K562 (cell line): ENCODE measurements around the gene IL10RB. TPM values are rescaled to one million over a fixed set of nuclear protein-coding genes. Genes with fewer than 3 reads are reported as not detected.

Experiments used
- ATAC-seq: fragments of 200-7000 bp; cut with Tn5 transposase; 3 replicates; pipeline ENCODE4 v1.9.1; 2020; ENCODE audit warnings: moderate library complexity
- BruUV-seq: library from RNA; stranded (reverse); fragments of 400-500 nt; replicated peaks from 2 replicates; lab custom pipeline; 2021; lab: Mats Ljungman, UMichigan
- CTCF ChIA-PET: fragments of 300-600 bp; formaldehyde crosslinking; extraction: SDS; loops from one replicate; lab custom pipeline; 2021; ENCODE audit warnings: low intra/inter-chr PET ratio; lab: Yijun Ruan, JAX
- POLR2A ChIA-PET: fragments of 300-600, 350-650 bp; sonication (Branson Sonifier 250); formaldehyde crosslinking; extraction: SDS; loops from one replicate; lab custom pipeline; 2021; ENCODE audit warnings: antibody characterized with exemption, inconsistent platforms; lab: Yijun Ruan, JAX
- DNase-seq, 4 experiments: peaks; one replicate each; pipeline versions ENCODE4 v3.0.0 to v3.0.0-alpha.2; 2011 to 2018; ENCODE audit warnings: low spot score in 3 of 4, mixed read lengths in 3 of 4; ENCODE audit errors: extremely low read depth in 1 of 4
- FAIRE-seq: peaks from 2 replicates; lab custom pipeline; 2011; peaks lifted over from hg19 to GRCh38; lab: Jason Lieb, UNC
- H2AFZ ChIP-seq: 2 replicates; pipeline ENCODE4 v1.6.0; 2011; ENCODE audit warnings: low read depth, low read length, control low read depth, inconsistent platforms
- H3K27ac ChIP-seq: fragments of 200-600 bp; 3 replicates; pipeline ENCODE4 v1.8.0; 2011; ENCODE audit warnings: low read depth, mild to moderate bottlenecking, control low read depth, inconsistent platforms, low read length, moderate library complexity, mixed read lengths; ENCODE audit errors: extremely low read depth
- H3K27me3 ChIP-seq, 2 experiments: fragments of 300-600 bp in 1 of 2; 2 replicates in 1 of 2; 3 replicates in 1 of 2; pipeline versions ENCODE4 v1.6.0 to v1.8.0; 2011; ENCODE audit warnings: inconsistent platforms in 2 of 2, low read length in 2 of 2, mild to moderate bottlenecking in 1 of 2, mixed read lengths in 1 of 2, moderate library complexity in 1 of 2; ENCODE audit not compliant: control insufficient read depth in 2 of 2, insufficient read depth in 2 of 2
- H3K36me3 ChIP-seq: fragments of 300-600 bp; 3 replicates; pipeline ENCODE4 v1.8.0; 2011; ENCODE audit warnings: mild to moderate bottlenecking, low read length, inconsistent platforms; ENCODE audit not compliant: control insufficient read depth, insufficient read depth
- H3K4me1 ChIP-seq, 2 experiments: fragments of 200-600 bp in 1 of 2; replicated peaks in 1 of 2; 2 replicates in 1 of 2; 3 replicates in 1 of 2; pipeline versions ENCODE4 v1.5.1 to v1.8.0; 2011; ENCODE audit warnings: inconsistent platforms in 2 of 2, low read length in 2 of 2, mild to moderate bottlenecking in 1 of 2, mixed read lengths in 1 of 2, moderate library complexity in 1 of 2; ENCODE audit not compliant: control insufficient read depth in 2 of 2, insufficient read depth in 2 of 2
- H3K4me2 ChIP-seq: 2 replicates; pipeline ENCODE4 v1.6.1; 2011; ENCODE audit warnings: low read length, control low read depth, inconsistent platforms, mixed read lengths; ENCODE audit not compliant: insufficient read depth
- H3K4me3 ChIP-seq: fragments of 200-600 bp; sonication (generic), shearing (Covaris generic); 2 replicates; pipeline ENCODE4 v1.5.1; 2016; ENCODE audit warnings: control low read depth, inconsistent platforms
- H3K79me2 ChIP-seq: fragments of 200-600 bp; 3 replicates; pipeline ENCODE4 v1.8.0; 2011; ENCODE audit warnings: low read length, inconsistent platforms; ENCODE audit not compliant: control insufficient read depth, insufficient read depth
- H3K9ac ChIP-seq, 2 experiments: 2 replicates each; pipeline versions ENCODE4 v1.6.0 to v1.6.1; 2011; ENCODE audit warnings: low read depth in 2 of 2, low read length in 2 of 2, control low read depth in 1 of 2, inconsistent platforms in 1 of 2, mild to moderate bottlenecking in 1 of 2, mixed read lengths in 1 of 2; ENCODE audit not compliant: insufficient read depth in 1 of 2
- H3K9me1 ChIP-seq: one replicate; pipeline ENCODE4 v1.6.0; 2011; ENCODE audit warnings: inconsistent platforms, mild to moderate bottlenecking, low read length, moderate library complexity; ENCODE audit not compliant: control insufficient read depth, insufficient read depth
- H3K9me3 ChIP-seq: replicated peaks from 2 replicates; pipeline ENCODE4 v1.5.1; 2011; ENCODE audit warnings: low read depth, low read length, inconsistent platforms; ENCODE audit not compliant: control insufficient read depth, insufficient read depth
- H4K20me1 ChIP-seq: replicated peaks from 2 replicates; pipeline ENCODE4 v1.6.1; 2011; ENCODE audit warnings: low read length, inconsistent platforms, mixed read lengths; ENCODE audit not compliant: control insufficient read depth, insufficient read depth
- CREB5 ChIP-seq: fragments of 250-450 bp; sonication (Bioruptor Pico); IDR thresholded peaks from 2 replicates; pipeline ENCODE4 v1.5.0; 2020; ENCODE audit warnings: mild to moderate bottlenecking
- CUX1 ChIP-seq: fragments of 200-800 bp; sonication (Bioruptor generic); IDR thresholded peaks from 2 replicates; pipeline ENCODE4 v1.6.1; 2016; ENCODE audit warnings: missing genetic modification characterization, missing compliant biosample characterization
- GABPA ChIP-seq: fragments of 200-800 bp; sonication (Bioruptor generic); conservative IDR thresholded peaks from 2 replicates; pipeline ENCODE4 v1.6.1; 2016; ENCODE audit warnings: low read depth, missing genetic modification characterization, missing compliant biosample characterization
- PKNOX1 ChIP-seq: fragments of 450-650 bp; IDR thresholded peaks from 2 replicates; pipeline ENCODE4 v1.6.1; 2016
- ZNF24 ChIP-seq: fragments of 450-650 bp; IDR thresholded peaks from 2 replicates; pipeline ENCODE4 v1.6.1; 2016
- ZNF431 ChIP-seq: sonication (generic); formaldehyde crosslinking; IDR thresholded peaks from 2 replicates; pipeline ENCODE4 v1.8.0; 2022; ENCODE audit warnings: mild to moderate bottlenecking, missing genetic modification reagents
- ZNF592 ChIP-seq: fragments of 450-650 bp; IDR thresholded peaks from 2 replicates; pipeline ENCODE4 v1.6.1; 2017; ENCODE audit warnings: antibody characterized with exemption, mild to moderate bottlenecking
- WGBS: fragments of 100-300 bp; shearing (Covaris generic); methylation state at CpG from one replicate; pipeline ENCODE4 v1.1.6; 2016; ENCODE audit warnings: low coverage, mixed read lengths; ENCODE audit not compliant: insufficient coverage; ENCODE audit errors: missing lambda C conversion rate; 5-methylcytosine and 5-hydroxymethylcytosine counted together
- in situ Hi-C: fragments of 300-500 bp; cut with MboI; formaldehyde crosslinking; loops from 4 replicates; pipeline ENCODE4 v1.15.0; 2018; ENCODE audit warnings: inconsistent platforms, mixed read lengths
- intact Hi-C: fragments of 100-400 bp; cut with micrococcal nuclease; formaldehyde crosslinking; loops from 2 replicates; pipeline ENCODE4 v1.14.2; 2022
- polyA plus RNA-seq, 8 experiments: library from polyadenylated mRNA; depleted of rRNA in 4 of 8; stranded (reverse) in 5 of 8; unstranded in 3 of 8; fragments of >200 nt; fragmentation: Nextera tagmentation in 2 of 8; fragmentation: Illumina TruSeq in 1 of 8; extraction: Ambion mirVana in 2 of 8; extraction: Trizol in 1 of 8; gene quantifications; 2 replicates each; pipeline versions ENCODE4 v1.2.1 to v1.2.3, GENCODE V29; 2011 to 2014; ENCODE audit warnings: inconsistent platforms in 1 of 8, missing spikeins in 1 of 8
- total RNA-seq, 7 experiments: library from RNA; depleted of rRNA in 6 of 7; stranded (reverse); fragments of >200 nt in 6 of 7; fragmentation: Illumina TruSeq in 2 of 7; extraction: Trizol in 2 of 7; gene quantifications; 2 replicates each; pipeline versions ENCODE4 v1.2.1 to v1.2.3, GENCODE V29; 2011 to 2021; ENCODE audit warnings: low replicate concordance in 1 of 7

Gene IL10RB
- total and polyA plus RNA-seq, 9 of the 15 experiments (the other 6 are each of a cell fraction or from before 2014, with no cell fraction given), result 10.9 to 33.8 (median 23.0) TPM

- TF ChIP-seq CREB5 (CRISPR knock-in tag) (no peak), PKNOX1 (no peak)
Observed at GRCh38 chr21:33228455-33228854, 37.7 kb upstream of the IL10RB start (continued).

- Histone ChIP-seq H3K9me3 (no peaks in the 10 kb centered on the region), H3K4me3 (peak overlapping the region; percentile 86), H3K9me1 (no peaks in the 10 kb centered on the region), H3K79me2 (peaks cover 33% of the 10 kb centered on the region), H3K27ac (no peak overlapping the region), H3K36me3 (peaks cover 5% of the 10 kb centered on the region; the same call in 1 of the 3 replicates), H3K9ac (peak overlapping the region; percentile 18; a peak in 3 of 4 replicates), H4K20me1 (no peaks in the 10 kb centered on the region), H3K4me2 (peak overlapping the region; percentile 62), H2AFZ (peak overlapping the region; percentile 79), H3K4me1 (peaks cover 29 to 36% of the 10 kb centered on the region in 2 experiments), H3K27me3 (no peaks in the 10 kb centered on the region)
- in situ Hi-C loops (no loop called here), intact Hi-C loops (no loop called here)
- CTCF ChIA-PET, result no interaction called here
- ATAC-seq (no peak), DNase-seq (no peak), FAIRE-seq (no peak)
- BruUV-seq, result no TSS peak
- WGBS, result 31% methylated on average over 18 of the region's 18 CpGs
- POLR2A ChIA-PET, result interaction anchor here (0.6 to 1.1 kb wide), 4 partner anchors 47 to 331 kb away, joined by 3 to 4 read pairs (median 3); partner anchors contain the start of gene IFNAR1
- TF ChIP-seq ZNF24 (peak; percentile 95), ZNF431 (CRISPR knock-in tag) (0 out of 2 replicates have a peak, but pooled peaks have one; percentile 23), CUX1 (CRISPR knock-in tag) (no peak), GABPA (tag) (0 out of 2 replicates have a peak, but pooled peaks have one; percentile 18), ZNF592 (no peak)
Observed at GRCh38 chr21:33229099-33229783, 36.9 kb upstream of the IL10RB start.
